Measurements from ENCODE around the gene POU3F2.

Gene POU3F2

DNA sequence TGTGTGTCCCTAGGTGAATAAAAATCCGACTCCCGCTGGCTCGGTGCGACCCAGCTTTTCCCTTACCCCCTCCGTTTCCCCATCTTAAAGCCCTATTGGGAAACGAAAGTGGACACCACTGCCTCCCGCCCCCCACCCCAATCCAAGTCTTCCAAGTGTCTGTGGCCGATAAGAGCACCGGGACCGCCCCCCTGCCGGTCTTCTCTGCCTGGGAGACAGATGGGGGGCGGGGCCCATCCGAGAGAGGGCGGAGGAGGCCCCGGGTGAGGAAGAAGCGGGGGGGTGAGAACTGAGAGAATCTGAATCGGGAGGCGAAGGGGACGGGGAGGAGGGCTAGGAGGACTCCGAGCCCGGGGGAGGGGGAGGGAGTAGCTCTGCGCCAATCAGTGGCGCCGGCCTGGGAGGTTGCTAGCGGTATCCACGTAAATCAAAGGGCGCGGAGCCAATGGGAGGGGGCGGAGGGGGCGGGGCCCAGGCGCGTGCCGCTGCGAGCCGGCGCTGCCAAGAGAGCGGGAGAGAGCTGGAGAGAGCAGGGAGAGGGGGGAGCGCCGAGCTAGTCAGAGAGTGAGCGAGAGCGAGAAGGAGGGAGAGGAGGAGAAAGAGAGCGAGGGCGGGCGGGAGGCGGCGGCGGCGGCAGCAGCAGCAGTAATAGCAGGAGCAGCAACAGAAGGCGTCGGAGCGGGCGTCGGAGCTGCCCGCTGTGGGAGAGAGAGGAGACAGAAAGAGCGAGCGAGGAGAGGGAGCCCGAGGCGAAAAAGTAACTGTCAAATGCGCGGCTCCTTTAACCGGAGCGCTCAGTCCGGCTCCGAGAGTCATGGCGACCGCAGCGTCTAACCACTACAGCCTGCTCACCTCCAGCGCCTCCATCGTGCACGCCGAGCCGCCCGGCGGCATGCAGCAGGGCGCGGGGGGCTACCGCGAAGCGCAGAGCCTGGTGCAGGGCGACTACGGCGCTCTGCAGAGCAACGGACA lies at the start of gene POU3F2:
POU3F2 (plus strand) TSS at position 515 of the 972 bp plus-strand sequence; CDS start at position 815, 300 bp downstream.
- DNase-seq (ENCODE audit: low read depth in 2 of 2): peak; percentile 56 to 59

DNA sequence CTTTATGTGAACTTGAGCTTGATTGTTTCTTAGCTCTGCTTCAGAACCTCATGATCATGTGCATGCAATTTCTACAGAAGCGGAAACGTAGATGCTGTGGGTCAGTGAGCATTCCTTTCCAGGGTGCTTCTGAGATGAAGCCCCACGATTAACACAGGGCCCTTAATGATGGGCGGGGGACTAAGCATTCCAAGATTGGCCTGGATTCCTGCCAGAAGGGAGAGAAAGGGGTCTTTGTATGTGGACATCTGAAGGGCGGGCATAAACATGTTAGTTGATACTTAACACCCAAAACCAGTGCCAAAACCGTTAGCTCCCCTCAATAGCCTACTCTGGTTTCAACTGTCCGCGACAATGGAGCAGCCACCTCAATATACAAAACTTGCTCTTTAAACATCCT lies 46.9 kb upstream of the POU3F2 start:
- DNase-seq (ENCODE audit: low read depth in 2 of 2): no peak

DNA sequence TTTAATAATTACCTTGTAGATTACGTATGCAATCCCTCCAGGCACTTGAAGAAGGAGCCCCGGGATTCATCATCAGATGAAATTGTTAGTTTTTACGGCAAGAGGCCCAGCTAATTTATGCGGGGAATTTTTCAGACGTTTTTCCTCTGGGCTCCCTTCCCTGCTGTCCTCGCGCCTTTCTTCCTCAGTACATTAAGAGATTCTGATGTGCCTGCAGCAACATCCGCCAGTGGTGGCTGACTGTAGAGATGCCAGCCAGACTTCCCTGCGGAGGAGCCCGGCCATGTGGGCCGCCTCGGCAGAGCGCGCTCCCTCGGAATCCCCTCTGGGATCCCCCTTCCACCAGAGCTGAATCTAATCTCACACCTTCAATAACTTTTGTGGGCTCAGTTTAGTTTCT lies 46.4 kb upstream of the POU3F2 start:
- no peak for DNase-seq (ENCODE audit: low read depth in 2 of 2)

DNA sequence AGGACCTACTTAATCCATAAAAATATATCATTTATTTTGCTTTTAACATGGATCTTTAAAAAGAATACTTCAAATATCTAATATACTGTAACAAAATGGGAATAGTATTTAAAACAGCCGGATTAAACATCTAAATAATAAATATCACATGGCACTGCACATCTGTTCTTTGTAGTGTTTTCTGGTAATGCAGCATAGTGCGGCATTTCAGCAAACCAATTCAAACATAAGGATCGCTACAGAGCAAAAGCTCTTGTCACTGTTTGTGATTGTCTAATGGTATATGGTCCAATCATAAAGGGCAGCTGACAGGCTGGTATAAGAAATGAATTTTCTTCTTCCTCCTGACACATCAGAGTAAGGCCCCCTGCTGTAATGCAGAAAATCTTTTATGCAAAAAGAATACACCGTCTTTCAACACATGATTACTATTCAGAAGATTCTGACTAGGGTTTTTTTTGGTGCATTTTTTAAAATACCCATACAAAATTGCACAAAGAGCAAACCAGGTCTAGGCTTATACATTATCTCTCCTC lies 40.0 kb upstream of the POU3F2 start:
- DNase-seq (ENCODE audit: low read depth in 2 of 2): no peak

DNA sequence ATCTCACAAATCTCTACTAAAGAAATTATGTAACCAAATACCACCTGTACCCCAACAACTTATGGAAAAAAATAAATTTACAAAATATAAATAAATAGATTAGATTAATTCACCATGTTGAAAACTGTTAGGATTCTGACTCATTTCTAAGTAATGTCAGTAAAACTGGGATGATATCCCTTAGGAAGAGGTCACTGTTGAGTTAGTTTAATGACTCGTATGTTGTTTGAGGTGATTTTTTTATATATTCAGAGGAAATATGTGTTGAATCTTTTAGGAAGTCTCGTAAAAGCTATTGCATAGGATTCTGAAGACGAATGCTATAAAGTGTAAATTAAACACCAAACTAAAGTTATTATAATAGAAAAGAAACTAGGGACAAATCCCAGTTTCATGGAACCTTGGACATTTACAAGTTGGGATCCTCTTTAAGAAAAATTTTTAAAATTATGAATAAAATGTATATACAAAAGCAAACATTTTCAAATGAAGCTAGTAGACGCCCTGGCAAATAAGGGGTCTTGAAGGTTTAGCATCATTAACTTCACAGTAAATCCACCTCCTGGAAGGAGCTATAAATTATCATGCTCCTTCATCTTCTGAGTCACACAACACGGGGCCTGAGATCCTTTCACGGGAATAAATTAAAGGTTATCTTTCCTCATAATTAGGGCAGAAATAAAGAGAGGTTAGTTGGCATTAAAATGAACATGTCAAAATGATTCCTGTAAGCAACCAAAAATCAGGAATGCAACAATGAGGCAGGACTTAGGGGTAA lies 37.0 kb upstream of the POU3F2 start:
- DNase-seq (ENCODE audit: low read depth in 2 of 2): no peak

DNA sequence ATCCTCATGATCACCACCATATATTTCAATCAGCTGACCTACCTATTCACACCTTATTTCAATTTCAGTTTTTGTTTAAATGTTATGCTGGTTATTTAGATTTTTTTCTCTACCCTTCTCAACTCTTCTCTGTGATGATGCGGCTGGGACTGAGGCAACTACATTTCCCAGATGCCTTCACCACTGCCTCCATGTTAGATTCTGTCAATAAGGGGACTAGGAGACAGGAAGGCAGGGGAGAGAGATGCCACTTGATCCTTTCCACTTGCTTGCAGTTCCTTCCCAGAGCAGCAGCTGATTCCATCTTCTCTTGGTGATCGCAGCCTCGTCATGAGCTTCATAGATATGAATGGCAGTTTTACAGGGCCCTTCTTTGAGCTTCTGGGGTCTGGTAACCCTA lies 33.5 kb upstream of the POU3F2 start:
- no peak for DNase-seq (ENCODE audit: low read depth in 2 of 2)

DNA sequence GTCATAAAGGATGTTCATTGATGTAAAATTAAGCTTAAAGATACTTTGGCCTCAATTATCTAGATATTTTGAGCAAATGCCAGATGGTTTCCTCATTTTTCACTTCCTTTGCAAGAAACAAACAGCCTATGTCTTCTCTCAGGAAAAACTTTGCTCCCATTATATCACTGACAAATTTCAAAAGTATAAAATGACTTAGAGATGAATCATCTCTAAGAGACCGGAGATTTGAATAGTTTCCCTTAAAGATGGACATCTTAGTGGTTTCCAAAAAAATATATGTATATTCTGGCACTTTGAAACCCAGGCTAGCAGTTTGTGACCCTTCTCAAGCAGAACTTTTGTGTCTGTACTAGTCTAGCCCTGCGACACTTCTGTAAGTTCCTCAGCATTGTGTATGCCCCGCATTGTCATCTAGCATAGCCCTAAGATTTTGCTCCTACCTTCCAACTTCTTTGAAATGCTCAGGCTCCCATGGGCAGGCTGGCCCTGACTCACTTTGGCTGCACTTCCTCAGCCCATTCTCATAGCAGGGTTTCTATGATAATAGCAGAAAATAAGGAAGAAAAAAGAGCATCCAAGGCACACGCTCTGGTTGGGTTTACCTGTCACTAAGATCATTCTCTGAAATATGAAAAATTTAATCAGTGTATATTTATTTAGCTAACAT lies 25.7 kb upstream of the POU3F2 start:
- no peak for DNase-seq (ENCODE audit: low read depth in 2 of 2)

DNA sequence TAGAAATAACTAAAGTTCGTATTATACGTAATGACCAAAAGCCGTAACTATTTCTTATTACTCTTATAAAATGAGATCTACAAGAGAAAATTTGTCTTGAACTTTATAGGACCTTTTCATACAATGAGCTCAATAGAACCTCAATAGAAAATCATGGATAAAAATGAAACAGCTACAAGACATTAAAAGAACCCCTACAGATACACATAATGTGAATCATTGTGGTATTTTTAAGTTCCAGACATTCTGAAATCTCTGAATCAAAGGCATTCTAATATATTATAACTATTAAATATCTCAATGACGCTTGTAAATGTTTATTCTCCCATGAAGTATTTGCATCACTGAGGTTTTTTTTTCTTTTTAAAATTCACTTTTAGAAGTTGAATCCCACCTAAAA lies 22.2 kb upstream of the POU3F2 start:
- DNase-seq (ENCODE audit: low read depth in 2 of 2): no peak

DNA sequence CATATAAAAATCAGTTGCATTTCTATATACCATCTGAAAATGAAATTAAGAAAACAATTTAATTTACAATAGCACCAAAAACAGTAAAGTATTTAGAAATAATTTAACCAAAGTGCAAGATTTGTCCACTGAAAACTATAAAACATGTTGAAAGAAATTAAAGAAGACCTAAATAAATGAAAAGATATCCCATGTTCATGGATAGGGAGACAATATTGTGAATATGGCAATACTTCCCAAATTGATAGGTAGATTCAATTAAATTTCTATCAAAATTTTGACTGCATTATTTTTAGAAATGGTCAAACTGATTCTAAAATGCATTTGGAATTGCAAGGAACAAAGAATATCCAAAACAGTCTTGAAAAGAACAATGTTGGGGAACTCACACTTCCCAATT lies 17.6 kb upstream of the POU3F2 start:
- DNase-seq (ENCODE audit: low read depth in 2 of 2): no peak

DNA sequence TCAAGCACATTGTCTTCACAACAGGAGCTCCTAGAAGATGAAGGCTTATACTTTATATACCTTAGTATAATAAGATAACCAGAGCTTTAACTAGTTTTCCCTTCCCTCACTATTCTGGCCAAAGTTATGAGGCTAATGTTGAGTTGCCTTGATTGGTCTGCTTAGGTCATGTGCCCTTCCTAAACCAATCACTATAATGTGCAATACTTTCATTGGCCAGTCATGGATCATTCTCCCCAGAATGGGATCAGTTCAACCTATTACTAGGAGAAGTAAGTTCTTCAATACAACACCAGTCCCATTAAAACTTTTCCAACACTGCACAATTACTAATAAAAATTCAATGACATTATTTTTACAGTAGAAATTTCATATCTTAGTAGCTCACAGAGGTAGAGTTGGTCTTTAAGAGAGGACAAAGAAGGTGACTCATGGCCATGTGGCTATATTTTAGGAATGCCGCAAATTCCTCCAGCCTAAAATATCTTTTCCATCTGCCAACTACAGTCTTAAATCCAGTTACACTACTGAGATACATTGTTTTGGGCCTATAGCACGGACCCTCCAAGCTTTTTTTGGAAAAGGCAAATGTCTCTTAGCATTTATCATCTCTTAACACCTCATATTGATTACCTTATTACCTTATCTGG lies 12.5 kb upstream of the POU3F2 start:
- no peak for DNase-seq (ENCODE audit: low read depth in 2 of 2)

DNA sequence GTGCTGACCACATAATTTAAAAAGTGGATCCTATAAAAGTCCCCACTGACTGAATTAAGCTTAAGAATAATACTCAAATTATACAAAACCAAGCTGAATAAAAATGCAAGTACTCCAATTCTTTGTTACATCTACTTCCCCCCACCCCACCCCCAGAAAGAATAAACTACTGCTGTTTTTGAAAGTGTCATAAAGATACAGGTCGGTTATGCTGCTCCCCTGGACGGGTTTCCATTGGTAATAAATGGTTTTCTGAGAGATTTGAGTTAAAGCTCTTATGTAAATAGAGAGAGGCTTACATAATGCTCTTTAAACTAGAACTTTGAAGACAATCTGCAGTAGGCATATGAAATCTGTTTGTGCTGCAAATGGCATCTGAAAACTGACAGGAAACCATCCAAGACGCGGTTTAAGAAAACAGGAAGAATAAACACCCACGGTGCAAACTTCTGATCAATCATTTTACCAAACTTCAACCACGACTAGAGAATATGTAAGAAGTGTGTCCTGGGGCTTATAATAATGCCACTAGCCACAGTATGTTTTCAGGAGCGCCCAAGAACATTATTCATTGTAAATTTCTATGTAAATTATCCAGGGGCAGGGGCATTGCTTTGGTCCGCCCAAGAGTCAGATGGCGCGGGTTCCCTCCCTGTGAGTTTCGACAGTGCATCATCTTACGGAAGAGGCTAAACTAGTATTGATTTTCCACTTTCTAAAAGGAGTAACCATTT lies 10.8 kb upstream of the POU3F2 start:
- no peak for DNase-seq (ENCODE audit: low read depth in 2 of 2)

DNA sequence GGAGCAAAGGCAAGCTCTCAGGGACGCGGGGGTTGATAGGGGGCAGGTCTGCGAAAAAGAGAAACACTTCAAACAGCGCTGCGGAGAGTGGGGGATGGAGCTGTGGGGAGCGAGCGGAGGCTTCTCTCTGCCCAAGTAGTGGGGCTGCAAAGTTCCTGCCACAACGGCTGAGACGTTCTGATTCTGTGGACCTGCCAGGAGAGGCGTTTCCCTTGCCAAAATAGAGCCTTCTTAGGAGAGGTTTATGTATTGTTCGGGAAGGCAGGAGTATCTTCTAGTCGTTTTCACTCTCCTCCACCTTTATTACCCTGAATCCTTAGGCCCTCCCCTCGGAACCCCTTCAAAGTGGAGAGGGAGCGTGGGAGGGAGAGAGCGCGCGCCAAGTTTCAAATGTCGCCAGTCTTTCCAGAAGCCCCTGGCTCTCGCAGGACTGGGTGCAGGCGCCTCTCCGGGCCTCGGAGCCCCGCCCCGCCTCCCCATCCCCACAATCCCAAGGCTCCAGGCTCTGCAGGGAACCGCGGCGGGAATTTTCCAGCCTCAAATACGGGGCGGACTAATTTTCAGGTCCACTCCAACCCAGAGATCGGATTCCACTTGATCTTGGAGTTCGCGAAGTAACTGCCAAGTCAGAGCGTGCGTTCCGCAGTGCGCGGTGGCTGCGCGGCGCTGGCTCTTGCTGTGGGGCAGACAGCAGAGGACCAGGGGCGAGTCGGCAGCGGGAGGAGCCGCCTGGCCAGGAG lies 10.0 kb upstream of the POU3F2 start:
- DNase-seq (ENCODE audit: low read depth in 2 of 2): no peak

DNA sequence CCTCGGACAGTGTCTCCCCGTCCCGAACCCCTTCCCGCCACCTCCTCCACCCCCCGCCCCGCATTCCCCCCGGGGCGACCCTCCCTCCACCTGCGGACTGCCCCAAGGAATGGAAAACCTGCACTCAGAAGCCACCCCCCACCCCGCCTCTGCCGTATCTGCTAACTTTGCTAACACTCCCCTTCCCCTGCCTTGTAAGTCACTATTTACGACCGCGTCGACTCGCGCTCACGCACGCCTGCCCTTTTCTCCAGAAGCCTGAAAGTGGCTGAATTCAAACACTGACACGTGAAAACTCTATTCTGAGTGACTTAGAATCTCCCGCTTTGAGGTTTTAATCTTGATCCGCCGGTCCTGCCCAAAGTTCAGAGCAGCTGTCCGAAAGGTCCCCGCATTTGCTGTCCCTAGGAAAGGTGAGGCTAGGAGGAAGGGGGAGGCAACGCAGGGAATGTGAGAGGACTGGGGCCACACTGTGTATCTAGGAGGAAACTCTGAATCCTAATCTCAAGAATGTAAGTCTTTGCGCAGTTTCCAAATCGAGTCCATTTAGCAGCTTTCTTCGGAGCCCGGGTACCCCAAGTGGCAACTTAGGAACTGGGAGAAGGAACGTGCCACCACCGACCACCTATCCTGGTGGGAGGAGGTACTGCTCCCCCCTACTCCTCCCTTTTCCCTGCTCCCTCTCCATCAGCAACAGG lies 9.3 kb upstream of the POU3F2 start:
- DNase-seq (ENCODE audit: low read depth in 2 of 2): no peak

DNA sequence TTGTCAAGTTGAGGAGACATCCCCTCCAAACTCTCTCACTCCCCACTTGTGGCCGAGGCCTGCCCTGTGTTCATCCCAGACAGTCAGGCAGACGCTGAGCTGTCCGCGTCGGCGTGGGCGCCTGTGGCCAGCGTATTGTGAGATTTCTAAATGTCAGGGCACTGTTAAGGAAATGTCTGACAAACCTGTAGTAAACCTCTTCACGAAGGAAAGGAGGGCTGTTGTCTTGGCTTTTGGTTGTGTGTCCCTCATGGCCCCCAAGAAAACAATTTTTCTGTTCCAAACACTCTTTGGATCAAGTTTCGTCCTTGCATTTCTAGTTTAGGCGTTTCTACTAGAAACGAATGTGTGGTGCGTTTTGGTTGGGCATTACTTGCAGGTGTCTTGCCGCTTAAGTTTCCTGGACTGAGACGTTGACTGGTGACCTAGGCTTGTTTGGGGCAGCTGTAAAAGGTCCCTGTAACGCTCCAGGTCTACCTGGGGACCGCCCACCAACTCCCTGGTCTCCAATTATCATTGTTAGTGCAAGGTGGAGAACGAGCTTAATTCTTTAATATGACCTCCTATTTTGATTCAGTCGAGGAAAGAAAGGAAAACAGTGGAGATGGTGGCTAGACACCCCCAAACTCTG lies 8.7 kb upstream of the POU3F2 start:
- no peak for DNase-seq (ENCODE audit: low read depth in 2 of 2)

DNA sequence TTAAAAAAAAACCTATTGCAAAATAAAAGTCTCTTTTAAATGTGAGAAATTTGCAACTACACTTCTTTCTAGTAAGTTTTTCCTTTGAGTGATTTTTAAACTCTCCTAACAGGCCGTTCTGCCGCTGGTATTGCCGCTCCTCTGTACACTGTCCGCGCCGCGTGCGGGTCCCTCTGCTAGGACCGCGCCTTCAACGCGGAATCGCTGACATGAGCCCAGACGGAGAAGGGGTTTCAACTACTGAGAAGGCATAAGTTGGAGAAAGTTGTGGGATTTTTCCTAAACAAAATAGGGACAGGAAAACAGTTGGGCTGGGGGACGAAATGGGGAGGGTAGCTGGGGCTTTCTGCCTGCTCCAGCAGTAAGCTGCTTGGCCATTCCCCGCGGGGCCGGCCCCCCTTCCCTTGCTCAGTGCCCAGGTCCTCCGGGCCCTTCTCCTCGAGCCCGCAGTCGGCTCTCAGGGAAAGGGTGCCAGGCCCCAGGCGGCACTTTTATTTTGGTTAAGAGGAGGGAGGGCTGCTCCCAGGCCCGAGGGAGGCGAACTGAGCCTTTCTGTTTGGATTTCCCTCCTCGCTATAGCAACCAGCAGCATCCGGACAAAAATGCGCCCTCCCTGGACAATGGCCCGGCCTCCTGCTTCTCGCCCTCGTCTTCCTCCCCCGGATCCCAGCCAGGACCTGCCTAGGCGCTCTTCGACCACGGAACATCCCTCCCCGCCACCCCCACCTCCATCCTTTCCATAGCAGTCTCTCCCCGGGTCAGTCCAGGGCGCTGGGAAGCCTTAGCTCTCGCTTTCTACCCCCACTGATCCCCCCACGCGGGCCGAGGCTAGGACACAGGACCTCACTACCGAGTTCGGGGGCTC lies 6.8 kb upstream of the POU3F2 start:
- no peak for DNase-seq (ENCODE audit: low read depth in 2 of 2)

DNA sequence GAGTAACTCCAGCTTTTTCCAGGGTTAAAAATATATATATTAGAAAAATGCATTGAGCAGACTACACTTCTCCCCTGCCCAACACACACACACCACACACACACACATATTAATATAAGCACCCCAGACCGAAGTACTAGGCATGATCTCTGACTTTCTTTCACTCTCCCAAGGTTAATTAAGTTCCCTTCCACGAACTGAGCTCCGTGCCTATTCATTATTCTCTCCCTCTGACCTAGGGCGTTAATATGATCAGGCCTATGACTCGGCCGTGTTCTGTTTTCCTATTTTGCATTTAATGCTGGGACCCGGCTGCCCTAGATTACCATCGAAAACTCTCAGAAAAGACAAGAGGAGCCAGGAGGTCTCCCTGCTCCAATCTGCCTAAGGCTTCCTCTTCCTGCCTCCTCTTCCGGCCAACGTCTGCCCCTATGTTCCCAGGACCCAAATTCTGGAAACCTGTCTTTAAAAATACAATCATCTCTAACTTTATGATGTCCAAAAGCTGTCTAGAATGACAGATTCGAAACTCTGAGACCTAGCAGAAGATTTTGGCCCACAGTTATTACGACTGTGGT lies 6.1 kb upstream of the POU3F2 start:
- no peak for DNase-seq (ENCODE audit: low read depth in 2 of 2)

DNA sequence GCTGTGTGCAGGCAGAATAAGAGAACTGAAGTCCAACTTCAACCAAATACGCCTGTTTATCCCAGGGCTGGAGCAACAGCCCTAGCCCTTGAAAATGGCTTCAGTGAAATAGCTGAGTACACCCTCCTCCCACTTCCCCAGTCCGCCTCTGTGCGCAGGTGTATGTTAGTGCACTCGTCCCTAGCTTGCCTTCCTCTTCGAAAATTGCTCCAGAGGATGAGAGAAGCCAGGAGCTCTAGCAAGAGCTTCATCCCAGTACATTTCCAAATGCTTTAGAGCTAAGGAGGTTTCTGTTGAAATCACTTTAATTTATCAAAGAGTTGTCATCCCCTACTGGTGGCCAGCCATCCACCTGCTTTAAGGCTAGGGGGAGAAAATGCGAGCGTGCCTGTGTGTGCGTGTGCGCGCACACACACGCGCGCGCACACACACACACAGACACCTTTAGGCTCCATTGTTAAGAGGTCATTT lies 5.4 kb upstream of the POU3F2 start:
- no peak for DNase-seq (ENCODE audit: low read depth in 2 of 2)

DNA sequence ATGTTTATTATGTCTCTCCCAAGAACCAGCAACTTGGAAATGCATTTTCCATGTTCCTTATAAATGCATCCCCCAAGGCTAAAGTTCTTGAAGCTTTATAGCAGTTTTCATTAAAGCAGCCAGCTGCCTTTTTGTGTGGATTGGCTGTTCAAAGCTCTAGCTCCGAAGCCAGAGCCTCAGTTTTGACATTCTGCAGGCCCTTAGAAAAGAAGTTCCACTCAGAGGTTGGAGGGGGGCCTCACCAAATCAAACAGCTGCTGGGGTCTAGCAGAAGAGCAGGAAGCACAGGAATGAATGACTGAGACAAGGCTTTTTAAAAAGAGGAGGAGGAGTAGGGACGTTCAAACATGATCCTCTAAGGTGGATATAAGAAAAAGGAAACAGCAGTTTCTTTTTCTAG lies 4.2 kb upstream of the POU3F2 start:
- DNase-seq (ENCODE audit: low read depth in 2 of 2): no peak
